HG03159 (cell line): ENCODE data around the gene MSANTD1.

Experiments
- ATAC-seq: cut with Tn5 transposase; IDR thresholded peaks from one replicate; pipeline ENCODE4 v1.9.1; 2021; ENCODE audit warnings: mild to moderate bottlenecking, moderate library complexity; ENCODE audit not compliant: unreplicated experiment

The MSANTD1 gene

DNA sequence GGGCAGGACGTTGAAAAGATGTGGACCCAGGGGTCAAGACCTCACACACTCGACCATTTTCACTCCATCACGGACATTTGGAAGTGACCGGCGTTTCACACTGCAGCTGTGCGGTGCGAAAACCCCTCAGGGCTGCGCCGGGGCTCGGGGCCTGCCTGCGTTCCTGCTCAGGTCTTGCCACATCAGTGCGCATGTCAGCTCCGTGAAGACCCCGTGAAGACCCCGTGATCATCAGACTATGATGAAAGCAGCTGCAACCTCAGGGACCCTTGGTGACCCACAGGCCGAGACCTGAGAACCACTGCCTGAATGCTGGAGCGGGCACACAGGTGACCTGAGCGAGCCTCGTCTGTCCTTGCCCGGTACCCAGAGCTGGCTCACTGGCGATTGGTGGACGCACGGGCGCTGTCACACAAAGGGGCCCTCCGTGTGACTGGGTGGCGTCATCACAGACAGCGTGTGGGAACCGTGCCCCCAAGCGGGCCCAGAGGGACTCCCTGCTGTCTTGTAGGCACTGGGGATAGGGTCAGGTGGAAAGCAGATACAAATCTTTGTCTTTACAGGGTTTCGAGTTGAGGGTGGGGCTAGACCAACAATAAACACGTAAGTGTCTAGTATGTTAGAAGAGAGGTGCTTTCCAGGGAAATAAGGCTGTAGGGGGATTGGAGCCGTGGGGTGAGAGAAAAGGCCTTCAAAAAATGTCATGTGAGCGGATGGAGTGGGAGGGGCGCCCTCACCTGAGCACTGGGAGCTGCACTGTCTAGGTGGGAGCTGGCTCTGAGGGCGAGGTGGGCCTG, 12.7 kb downstream of the MSANTD1 start:
- ATAC-seq: no peak

DNA sequence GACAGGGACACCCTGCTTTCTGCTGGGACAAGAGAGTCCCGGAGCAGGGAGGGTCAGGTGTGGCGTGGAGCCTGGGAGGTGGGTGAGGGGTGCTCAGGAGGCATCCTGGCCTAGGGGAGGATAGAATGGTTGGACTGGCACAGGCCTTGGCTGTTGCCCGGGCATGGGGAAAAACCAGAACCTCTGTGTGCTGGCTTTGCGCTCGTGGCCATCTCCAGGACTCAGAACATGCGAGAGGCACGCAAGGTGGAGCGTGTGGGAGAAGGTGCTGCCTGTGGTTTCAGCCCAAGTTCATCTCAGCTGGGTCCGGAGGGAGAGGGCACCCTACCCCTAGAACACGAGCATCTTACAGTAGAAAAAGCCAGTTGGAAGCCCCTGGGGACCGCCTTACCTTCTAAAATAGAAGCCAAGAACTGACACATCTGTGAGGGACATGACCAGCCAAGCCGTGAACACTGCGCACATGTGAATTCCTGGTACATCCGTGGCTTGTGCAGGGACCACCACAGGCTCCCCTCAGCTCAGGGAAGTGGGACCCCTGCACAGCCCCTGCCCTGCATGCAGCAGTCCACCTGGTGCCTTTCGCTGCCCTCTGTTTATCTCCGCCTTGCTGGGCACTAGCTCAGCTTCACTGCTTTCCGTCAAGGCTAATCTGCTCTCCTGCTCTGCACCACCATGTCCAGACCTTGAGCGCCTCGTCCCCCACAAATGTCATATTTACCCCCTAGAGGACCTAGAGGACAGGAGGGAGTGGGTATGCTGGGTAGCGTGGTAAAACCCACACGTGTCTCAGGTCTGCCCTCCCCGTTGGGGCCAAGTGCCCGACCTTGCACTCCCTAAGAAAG, 13.5 kb downstream of the MSANTD1 start:
- no peak for ATAC-seq

DNA sequence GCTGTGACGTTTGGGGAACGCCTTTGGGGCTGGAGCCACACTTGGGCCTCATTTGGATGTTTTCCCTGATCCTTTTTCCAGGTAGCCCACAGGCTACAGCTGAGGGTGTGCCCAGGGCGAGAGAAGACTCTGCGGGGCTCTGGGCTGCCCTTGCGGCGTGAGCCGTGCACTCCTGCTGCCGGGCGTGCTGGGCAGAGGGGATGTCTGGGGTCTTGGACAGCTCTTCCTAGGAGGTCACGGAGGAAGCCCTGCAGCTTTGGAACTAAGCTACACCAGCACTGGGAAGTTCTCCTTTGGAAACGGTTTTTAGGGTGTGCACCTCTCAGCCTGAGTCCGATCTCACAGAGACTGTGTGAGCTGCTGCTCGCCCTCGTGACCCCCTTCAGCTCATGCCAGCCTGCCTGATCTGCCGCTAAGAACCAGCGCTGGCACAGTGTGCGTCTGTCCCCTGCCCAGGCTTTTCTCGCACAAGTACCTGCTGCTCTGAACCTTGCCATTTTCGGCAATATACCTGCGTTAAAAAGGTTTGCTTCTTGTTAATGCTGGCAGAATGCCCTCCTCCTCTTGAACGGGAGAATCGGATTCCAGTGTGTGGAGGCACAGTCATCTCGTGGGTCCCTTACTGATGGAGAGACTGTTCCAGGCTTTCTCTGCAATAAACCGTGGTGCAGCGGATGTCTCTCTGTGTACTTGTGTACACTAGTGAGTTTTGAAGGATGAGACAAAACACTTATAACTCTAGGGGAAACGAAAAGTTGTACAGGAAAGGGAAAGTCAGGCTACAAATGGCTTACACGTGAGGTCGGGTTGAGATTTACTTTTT, 14.3 kb downstream of the MSANTD1 start:
- ATAC-seq: no peak

DNA sequence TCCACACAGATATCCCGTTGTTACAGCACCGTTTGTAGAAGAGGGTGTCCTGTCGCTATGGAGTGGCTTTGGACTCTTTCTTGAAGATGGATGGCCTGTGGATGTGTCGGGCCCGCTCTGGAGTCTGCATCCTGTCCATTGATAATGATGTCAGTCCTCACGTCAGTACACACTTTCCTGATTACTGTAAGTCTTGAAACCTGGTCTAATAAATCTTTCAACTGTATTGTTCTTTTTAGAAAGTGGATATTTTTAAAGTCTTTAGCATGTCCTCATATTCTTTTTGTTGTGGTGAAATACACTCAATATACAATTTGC, 14.9 kb downstream of the MSANTD1 start:
- no peak for ATAC-seq

DNA sequence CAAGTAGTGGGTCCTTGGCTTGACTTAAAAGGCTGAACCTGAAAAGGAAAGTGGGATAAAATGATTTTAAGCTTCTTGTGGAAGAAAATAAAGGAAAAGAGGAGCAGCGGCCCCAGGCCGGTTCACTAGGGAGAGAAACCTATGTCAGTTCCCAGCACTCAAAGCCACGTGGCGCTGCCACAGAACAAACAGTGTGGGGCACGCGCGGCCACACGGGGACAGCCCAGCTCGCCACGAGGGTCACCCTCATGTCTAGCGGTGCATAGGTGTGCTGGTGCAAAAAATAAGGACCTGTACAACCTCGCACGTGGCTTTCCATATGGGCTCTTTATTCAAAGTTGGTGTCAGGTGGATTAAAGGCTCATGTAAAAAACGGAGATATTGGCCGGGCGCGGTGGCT, 17.1 kb downstream of the MSANTD1 start:
- ATAC-seq: no peak

DNA sequence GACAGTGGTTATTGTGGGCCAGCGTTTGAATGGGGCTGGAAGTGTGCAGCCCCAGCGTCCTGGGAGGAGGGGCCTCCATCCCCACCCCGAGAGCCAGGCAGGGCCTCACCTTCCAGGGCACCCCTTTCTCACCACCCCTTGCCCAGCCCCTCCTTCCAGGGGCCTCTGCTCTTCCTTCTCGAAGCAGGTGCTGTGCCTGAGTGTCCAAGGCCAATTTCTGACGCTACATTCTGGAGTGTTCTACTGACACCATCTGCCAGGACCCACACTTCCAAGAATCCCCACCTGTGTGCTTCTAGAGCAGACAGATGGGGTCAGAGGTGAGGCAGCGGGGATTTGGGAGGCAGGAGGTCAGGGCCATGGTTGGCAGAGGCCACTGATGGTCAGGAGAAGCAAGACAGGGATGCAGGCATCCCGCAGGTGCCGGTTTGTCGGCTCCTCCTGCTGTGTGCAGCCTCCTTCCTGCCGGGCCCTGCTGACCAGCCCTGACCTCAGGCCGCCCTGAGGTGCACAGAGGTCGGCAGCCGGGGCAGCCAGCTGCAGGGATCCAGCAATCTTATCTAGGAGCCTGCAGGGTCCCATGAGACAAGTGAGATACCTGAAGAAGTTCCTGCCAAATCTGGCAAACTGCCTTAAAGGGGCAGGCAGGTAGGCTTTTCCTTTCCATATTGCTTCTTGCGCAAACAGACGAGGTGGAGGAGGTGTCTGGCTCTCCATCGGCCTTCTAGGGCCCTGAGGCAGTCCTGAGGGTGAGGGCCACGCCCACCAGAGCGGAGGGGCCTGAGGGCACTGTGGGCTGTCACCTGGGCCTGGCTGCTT, 18.8 kb downstream of the MSANTD1 start:
- ATAC-seq: no peak

DNA sequence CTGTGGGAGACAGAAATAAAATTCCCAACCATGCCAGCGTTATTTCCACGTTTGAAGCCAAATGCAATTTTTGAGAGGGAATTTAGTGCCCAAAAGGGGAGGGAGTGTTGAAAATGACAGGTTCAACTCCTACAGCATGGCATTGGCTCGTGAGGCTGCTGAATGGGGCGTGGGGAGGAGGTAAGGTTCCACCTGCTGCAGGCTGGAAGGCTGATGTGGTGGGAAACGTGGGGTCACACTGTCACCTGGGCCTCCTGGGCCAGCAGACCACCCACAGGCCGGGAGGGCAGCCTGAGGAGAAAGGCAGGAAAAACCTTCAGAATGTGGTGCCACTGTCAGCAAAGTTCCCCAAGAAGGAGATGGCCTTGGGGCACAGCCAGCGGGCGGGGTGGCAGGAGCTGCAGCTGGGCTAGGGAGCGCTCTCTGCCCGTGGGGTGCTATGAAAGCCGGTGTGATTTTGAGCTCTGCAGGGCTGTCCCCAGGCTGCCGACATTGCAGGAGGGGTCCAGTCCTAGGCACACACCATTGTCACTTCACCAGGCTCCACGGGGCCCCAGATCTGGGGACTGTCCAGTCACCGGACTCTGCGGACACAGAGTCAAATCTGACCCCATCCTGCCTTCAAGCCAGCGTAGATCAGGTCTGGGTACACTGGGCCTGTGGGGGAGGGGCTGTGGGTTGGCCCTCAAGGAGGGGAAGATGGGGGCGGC, 19.6 kb downstream of the MSANTD1 start:
- ATAC-seq: no peak

DNA sequence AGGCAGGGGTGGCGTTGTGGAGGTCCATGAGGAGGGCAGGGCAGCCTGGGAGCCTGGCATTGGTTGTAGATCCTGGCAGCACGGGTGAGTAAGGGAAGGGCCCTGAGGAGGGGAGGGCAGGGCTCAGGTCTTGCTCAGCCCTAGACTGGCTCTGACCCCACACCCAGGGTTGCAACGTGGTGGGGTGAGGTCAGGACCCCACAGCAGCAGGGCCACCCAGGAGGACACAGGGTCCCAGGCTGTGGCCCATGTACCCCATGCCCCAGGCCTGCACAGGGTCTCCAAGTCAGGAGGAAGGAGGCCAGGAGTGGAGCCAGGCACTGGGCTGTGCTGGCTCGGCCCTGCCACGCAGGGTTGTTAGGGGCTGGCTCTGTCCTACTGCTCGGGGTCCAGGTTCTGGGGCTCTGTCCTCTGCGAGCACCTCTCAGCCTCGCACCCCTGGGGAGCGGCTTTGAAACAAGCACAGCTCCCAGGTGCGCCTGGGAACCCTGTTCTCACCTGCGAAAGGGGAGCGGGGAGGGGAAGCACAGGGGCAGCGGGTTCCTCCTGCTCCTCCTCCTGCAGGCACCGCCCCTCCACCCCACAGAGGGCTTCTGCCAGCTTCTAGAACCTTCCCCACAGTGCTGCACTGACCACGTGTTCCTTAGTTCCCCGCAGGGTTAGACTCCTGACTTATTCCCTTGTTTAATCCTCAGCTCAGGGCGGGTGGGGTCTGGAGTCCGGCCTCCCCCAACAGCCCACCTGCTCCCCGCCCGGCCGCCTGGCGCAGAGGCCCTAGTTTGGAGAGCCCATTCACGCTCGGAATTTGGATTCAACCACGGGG, 20.4 kb downstream of the MSANTD1 start:
- no peak for ATAC-seq

DNA sequence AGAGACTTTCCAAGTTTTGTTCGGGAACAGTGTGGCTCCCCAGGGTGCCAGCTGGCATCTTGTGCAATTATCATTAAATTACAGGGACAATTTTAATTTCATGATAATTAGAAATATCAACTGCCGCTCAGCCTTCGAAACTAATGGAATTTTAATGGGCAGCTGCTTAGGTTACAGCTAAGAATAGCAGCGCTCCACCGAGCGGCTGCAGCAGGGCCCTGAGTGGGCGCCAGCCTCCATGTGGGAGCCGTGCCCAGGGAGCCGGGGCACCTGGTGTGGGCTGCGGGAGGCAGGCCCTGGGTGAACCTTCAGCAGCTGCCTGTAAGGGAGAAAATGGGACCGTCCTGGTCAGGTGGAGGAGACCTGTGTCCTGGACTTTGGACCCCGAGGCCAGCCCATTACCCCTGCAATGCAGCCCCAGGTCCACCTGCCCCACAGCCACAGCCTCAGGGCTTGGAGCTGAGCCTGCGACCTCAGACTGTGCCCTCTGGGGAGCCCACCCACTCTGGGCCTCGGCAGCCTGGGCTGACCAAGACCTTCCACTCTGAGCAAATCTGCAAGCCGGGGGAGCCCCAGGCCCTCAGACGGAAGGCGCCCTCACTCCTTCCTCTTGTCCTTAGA, 21.1 kb downstream of the MSANTD1 start:
- no peak for ATAC-seq

DNA sequence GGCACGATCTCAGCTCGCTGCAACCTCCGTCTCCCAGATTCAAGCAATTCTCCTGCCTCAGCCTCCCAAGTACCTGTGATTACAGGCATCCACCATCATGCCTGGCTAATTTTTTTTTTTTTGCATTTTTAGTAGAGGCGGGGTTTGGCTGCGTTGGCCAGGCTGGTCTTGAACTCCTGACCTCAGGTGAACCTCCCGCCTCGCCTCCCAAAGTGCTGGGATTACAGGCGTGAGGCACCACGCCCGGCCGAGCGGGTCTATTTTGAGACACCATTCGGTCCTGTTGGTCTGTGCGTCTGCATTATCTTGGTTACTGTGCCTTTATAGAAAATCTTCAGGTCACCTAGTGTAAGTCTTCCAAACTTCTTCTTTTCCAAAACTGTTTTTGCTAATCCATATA, 22.2 kb downstream of the MSANTD1 start:
- ATAC-seq: no peak

DNA sequence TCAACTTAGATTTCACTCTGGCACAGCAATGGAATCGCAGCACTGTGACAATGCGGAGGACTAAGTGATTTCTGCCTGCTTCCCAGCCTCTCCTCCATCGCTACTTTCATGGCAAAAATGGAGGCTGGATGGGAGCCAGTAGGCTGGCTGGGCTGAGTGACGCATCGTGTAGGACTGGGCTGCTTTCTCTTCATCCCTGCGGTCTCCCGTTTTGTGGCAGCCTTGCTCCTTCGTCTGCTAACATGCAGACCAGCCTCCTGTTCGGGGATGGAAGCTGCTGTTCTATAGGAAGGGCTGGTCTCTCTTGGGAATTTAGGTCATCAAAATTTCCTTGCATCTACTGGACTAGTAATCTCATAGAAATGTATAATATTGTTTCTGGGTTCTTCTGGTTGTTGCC, 28.0 kb downstream of the MSANTD1 start:
- no peak for ATAC-seq

DNA sequence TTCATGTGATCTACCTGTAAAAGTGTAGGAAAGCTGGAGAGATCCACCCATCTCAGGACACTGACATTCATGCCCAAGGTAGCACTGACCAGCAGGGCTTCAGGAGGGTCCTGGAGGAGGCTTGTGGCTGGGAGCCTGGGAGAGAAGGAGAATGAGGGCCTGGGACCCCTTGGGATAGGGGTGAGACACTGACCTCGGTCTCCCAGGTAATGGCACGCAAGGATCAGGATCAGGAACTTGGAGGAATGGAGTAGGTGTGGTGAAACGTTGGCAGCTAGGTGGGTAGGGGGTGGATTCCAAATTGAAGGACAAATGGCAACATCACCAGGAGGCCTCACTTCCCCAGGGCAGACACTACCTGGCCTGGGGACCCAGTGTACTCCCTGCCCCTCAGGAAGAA, 31.5 kb downstream of the MSANTD1 start:
- ATAC-seq: no peak

DNA sequence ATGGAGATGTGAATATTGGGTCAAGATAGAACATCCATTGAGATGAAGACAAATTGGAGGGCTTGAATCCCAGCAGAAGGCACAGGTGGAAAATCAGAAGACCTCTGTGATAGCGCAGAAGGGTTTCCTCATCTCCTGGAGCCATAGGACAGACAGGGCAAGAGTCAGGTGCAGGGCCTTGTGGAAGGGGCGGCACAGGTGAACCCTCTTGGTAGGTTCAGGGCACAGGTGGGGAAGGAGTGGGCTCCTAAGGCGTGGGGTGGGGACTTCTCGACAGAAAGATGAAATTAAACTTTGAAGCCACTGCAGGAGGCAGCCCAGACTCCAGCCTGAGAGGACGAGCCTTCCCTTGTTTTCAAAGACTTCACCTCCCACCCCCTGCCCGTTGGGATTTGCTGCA, 34.5 kb downstream of the MSANTD1 start:
- ATAC-seq: no peak

DNA sequence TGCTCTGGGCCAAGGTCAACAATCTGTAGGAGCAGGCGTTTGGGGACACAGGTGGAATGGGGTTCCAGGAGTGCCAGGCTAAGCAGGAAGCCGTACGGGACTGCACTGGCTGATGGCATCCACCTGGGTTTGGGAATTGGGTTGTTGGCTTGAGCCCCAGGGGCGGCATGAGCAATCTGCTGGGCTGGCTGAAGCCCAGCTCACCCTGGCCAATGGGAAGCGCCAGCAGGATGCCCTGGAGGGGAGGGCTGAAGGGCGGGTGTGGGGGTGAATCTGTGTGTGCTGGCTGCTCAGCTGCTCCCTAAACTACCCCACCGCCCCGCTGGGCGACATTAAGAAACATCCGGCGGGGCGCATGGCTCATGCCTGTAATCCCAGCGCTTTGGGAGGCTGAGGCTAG, 35.0 kb downstream of the MSANTD1 start:
- ATAC-seq: no peak

DNA sequence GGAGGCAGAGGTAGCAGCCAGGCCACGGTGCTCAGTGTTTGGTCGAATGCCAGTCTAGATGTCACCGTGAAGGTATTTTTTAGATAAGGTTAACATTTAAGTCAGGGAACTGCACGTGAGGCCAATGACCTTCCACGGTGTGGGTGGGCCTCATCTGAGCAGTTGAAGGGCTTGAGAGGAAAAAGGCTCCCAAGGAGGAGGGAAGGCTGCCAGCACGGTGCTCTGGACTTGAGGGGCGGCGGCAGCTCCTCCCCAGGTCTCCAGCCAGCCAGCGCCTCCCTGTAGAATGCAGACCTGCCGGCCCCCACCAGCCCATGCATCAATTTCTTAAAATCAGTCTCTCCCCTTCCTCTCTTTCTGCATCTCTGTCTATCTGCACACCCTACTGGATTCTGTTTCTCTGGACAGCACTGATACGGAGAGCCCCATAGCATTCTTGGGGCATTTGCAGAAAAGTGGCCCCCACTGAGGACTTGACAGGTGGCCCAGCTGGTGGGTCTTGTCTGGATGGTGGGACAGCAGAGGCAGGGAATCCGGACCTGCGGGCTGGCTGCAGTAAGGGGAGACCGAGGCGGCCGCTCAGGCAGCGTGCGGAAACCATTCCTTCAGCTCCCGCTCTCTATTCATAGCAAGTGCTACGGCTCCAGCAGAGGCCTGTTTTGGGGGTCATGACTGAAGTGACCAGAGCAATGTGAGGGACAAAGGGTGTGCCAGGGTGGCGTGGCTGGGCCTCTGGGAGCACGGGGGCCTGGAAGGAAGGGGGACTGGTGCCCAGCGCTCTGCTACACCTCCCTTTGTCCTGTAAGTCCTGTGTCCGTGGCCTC, 36.0 kb downstream of the MSANTD1 start:
- ATAC-seq: no peak

DNA sequence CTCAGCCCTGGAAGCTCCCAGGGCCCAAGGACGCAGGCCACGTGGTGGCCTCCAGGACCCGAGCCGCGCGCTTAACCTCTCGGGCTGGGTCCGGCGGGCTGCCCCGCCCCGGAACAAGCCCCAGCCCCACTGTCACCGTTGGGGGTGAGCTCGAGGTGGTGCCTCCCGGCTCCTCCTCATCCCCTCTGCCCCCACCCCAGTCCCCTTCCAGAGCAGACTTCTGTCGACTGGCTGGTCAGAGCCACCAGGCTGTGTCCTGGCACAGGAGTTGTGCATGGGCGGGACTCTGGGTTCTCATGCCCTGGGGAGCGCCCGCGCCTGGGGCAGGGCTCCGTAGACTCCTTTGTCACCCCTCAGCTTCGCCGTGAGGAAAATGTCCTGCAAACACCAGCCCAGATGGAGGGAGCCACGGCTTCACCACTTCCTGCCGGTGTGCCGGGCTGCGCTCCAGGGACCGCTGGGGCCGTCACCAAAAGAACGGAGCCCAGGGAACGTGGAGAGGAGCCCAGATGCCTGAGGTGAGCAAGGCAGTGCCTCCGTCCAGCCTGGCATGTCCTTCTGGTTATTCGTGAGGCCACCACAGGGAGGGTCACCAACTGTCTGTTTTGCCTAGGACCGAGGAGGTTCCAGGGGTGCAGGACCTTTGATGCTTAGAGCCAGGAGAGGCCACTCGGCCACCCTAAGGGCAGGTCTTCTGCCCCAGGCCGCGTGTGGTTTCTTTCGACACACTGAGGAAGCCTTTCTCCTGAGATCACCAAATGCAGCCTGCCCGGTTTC, 36.8 kb downstream of the MSANTD1 start:
- ATAC-seq: peak; percentile 91
